ENCODE data around the gene TTC3.

- TF ChIP-seq CTCF (conservative IDR thresholded peaks at IDR 0.05; ENCODE audit: low read length) (no peak), EZH2phosphoT487 (IDR thresholded peaks at IDR 0.05; ENCODE audit: borderline replicate concordance) (no peak)
Measured at GRCh38 chr21:37244501-37245095, 171.5 kb downstream of the TTC3 start.
